Measurements from ENCODE around the gene CST2. TPM values are rescaled to one million over a fixed set of nuclear protein-coding genes. Genes with fewer than 3 reads are reported as not detected.
"Not testable (repeated sequence)": the region's sequence is repeated elsewhere in the genome, so short reads cannot be mapped to it uniquely, and the experiment has no call there.

CST2 gene
- total RNA-seq, 6 experiments from 2014 or later: not detected

DNA sequence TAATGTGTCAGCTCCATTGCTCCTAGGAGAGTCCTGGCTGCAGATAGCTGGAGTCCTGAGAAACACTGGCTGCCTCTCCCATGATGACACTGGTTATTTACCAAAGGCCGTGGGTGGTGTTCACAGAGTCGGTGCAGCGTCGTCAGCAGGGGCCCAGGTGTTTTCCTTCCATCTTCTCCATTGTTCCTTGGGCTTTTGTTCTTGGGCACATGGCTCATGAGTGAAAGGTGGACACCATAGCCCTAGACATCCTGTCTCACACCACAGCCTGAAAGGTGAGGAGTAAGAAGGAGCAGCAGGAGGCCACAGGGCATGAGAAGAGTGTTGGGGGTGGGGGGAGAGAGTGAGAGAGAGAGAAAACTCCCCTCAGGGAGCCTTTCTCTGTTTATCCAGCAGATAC lies 43.9 kb upstream of the CST2 start:
- Mint-ChIP-seq H3K27ac (no peak overlapping the region), H3K27me3 (ENCODE audit: insufficient read depth) (peaks cover 18% of the 10 kb centered on the region), H3K9me3 (no peaks in the 10 kb centered on the region), H3K36me3 (ENCODE audit: low read depth) (no peaks in the 10 kb centered on the region), H3K4me3 (no peak overlapping the region), H3K4me1 (ENCODE audit: low read depth) (no peaks in the 10 kb centered on the region)
- TF ChIP-seq, protein P1, sequence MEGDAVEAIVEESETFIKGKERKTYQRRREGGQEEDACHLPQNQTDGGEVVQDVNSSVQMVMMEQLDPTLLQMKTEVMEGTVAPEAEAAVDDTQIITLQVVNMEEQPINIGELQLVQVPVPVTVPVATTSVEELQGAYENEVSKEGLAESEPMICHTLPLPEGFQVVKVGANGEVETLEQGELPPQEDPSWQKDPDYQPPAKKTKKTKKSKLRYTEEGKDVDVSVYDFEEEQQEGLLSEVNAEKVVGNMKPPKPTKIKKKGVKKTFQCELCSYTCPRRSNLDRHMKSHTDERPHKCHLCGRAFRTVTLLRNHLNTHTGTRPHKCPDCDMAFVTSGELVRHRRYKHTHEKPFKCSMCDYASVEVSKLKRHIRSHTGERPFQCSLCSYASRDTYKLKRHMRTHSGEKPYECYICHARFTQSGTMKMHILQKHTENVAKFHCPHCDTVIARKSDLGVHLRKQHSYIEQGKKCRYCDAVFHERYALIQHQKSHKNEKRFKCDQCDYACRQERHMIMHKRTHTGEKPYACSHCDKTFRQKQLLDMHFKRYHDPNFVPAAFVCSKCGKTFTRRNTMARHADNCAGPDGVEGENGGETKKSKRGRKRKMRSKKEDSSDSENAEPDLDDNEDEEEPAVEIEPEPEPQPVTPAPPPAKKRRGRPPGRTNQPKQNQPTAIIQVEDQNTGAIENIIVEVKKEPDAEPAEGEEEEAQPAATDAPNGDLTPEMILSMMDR (IDR thresholded peaks at IDR 0.05): no peak
- DNase-seq: no peak

DNA sequence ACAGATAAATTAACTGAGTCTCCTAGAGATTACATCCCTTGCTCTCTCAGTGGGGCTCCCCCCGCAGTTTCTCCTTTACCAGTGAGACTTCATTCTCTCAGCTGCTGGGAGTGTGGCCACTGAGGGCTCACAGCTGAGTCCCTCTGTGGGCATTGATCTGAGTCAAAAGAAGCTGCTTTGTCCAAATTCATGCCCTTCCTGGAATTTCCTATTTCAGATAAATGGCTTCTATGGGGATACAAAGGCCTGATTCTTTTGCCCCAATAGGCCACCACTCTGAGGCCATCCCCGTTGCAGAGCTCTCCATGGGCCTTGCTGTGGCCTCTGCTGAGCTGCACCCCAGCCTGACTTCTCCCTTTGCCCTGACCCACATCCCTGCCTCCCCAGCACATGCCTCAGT lies 43.0 kb upstream of the CST2 start:
- Mint-ChIP-seq H3K27ac (no peak overlapping the region), H3K36me3 (ENCODE audit: low read depth) (no peaks in the 10 kb centered on the region), H3K4me1 (ENCODE audit: low read depth) (no peaks in the 10 kb centered on the region), H3K4me3 (no peak overlapping the region), H3K27me3 (ENCODE audit: insufficient read depth) (peaks cover 16% of the 10 kb centered on the region), H3K9me3 (no peaks in the 10 kb centered on the region)
- TF ChIP-seq, protein P1 (IDR thresholded peaks at IDR 0.05): no peak
- DNase-seq: no peak

- peaks cover 14% of the 10 kb centered on the region for H3K27me3 Mint-ChIP-seq (ENCODE audit: insufficient read depth)
- no peaks in the 10 kb centered on the region for H3K4me1 Mint-ChIP-seq (ENCODE audit: low read depth)
- no peak overlapping the region for H3K4me3 Mint-ChIP-seq
- no peaks in the 10 kb centered on the region for H3K36me3 Mint-ChIP-seq (ENCODE audit: low read depth)
- DNase-seq: no peak
- TF ChIP-seq, protein P1 (IDR thresholded peaks at IDR 0.05): no peak
- H3K27ac Mint-ChIP-seq: no peak overlapping the region
- H3K9me3 Mint-ChIP-seq: no peaks in the 10 kb centered on the region
These were observed 41.8 kb upstream of the CST2 start for GRCh38 chr20:23868321-23868720.

GRCh38 chr20:23867152-23867776 lies 40.7 kb upstream of the CST2 start:
- no peak for DNase-seq
- H3K9me3 Mint-ChIP-seq: no peaks in the 10 kb centered on the region
- no peaks in the 10 kb centered on the region for H3K4me1 Mint-ChIP-seq (ENCODE audit: low read depth)
- no peak overlapping the region for H3K27ac Mint-ChIP-seq
- peaks cover 14% of the 10 kb centered on the region for H3K27me3 Mint-ChIP-seq (ENCODE audit: insufficient read depth)
- H3K36me3 Mint-ChIP-seq (ENCODE audit: low read depth): no peaks in the 10 kb centered on the region
- TF ChIP-seq, protein P1 (IDR thresholded peaks at IDR 0.05): no peak
- no peak overlapping the region for H3K4me3 Mint-ChIP-seq

DNA sequence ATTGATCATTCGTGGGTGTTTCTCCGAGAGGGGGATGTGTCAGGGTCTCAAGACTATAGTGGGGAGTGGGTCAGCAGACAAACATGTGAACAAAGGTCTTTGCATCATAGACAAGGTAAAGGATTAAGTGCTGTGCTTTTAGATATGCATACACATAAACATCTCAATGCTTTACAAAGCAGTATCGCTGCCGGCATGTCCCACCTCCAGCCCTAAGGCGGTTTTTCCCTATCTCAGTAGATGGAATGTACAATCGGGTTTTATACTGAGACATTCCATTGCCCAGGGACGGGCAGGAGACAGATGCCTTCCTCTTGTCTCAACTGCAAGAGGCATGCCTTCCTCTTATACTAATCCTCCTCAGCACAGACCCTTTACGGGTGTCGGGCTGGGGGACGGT lies 34.2 kb upstream of the CST2 start:
- H3K9me3 Mint-ChIP-seq; H3K27me3 Mint-ChIP-seq (ENCODE audit: insufficient read depth); H3K4me1 Mint-ChIP-seq (ENCODE audit: low read depth); H3K4me3 Mint-ChIP-seq; H3K36me3 Mint-ChIP-seq (ENCODE audit: low read depth); DNase-seq; H3K27ac Mint-ChIP-seq: not testable (repeated sequence)

- TF ChIP-seq, protein P1 (IDR thresholded peaks at IDR 0.05): no peak
- no peak for DNase-seq
- no peaks in the 10 kb centered on the region for H3K4me1 Mint-ChIP-seq (ENCODE audit: low read depth)
- peaks cover 5% of the 10 kb centered on the region; the same call in 1 of the 2 replicates for H3K27me3 Mint-ChIP-seq (ENCODE audit: insufficient read depth)
- no peaks in the 10 kb centered on the region; the same call in 1 of the 2 replicates for H3K9me3 Mint-ChIP-seq
- H3K27ac Mint-ChIP-seq: no peak overlapping the region
- no peaks in the 10 kb centered on the region for H3K36me3 Mint-ChIP-seq (ENCODE audit: low read depth)
- no peak overlapping the region for H3K4me3 Mint-ChIP-seq
These were observed 31.6 kb upstream of the CST2 start for GRCh38 chr20:23857962-23858595.
